Neuronal stem cell (in vitro differentiated cells): ENCODE measurements around the gene PIGR.

Experiments
- DNase-seq: peaks from one replicate; pipeline ENCODE4 v3.0.0-alpha.2; 2013; ENCODE audit warnings: low spot score
- H2AFZ ChIP-seq: one replicate; pipeline ENCODE4 v1.6.1; 2013; ENCODE audit warnings: mild to moderate bottlenecking, low read length, inconsistent platforms
- H2AK5ac ChIP-seq: 2 replicates; pipeline ENCODE4 v1.6.1; 2013; ENCODE audit warnings: low read depth, mild to moderate bottlenecking, inconsistent platforms, low read length, moderate library complexity, mixed read lengths
- H2BK120ac ChIP-seq: 2 replicates; pipeline ENCODE4 v1.6.1; 2013; ENCODE audit warnings: low read depth, mild to moderate bottlenecking, inconsistent platforms, low read length, moderate library complexity, mixed read lengths
- H2BK12ac ChIP-seq: one replicate; pipeline ENCODE4 v1.6.1; 2013; ENCODE audit warnings: low read length, inconsistent platforms
- H2BK15ac ChIP-seq: 2 replicates; pipeline ENCODE4 v1.6.1; 2013; ENCODE audit warnings: mild to moderate bottlenecking, low read length, inconsistent platforms, mixed read lengths
- H2BK5ac ChIP-seq: one replicate; pipeline ENCODE4 v1.6.1; 2013; ENCODE audit warnings: inconsistent platforms, mild to moderate bottlenecking, low read length, moderate library complexity
- H3K14ac ChIP-seq: one replicate; pipeline ENCODE4 v1.6.1; 2013; ENCODE audit warnings: low read length, inconsistent platforms
- H3K18ac ChIP-seq: 2 replicates; pipeline ENCODE4 v1.6.1; 2013; ENCODE audit warnings: low read length, inconsistent platforms
- H3K23ac ChIP-seq: 2 replicates; pipeline ENCODE4 v1.6.1; 2013; ENCODE audit warnings: low read depth, mild to moderate bottlenecking, mixed read lengths, low read length, inconsistent platforms; ENCODE audit not compliant: poor library complexity
- H3K27ac ChIP-seq: replicated peaks from 3 replicates; pipeline ENCODE4 v1.5.1; 2013; ENCODE audit warnings: low read length, inconsistent platforms
- H3K27me3 ChIP-seq, 3 experiments: 2 replicates each; pipeline ENCODE4 v1.6.1; 2013; ENCODE audit warnings: low read length in 3 of 3, mild to moderate bottlenecking in 2 of 3, inconsistent platforms in 1 of 3, low read depth in 1 of 3, mixed read lengths in 1 of 3, moderate library complexity in 1 of 3; ENCODE audit not compliant: control insufficient read depth in 3 of 3, insufficient read depth in 3 of 3
- H3K36me3 ChIP-seq, 2 donors: replicated peaks in 1 of 2; 2 replicates each; pipeline ENCODE4 v1.6.1; 2013; ENCODE audit warnings: low read length in 2 of 2; ENCODE audit not compliant: control insufficient read depth in 2 of 2, insufficient read depth in 2 of 2
- H3K4ac ChIP-seq: 2 replicates; pipeline ENCODE4 v1.6.1; 2013; ENCODE audit warnings: inconsistent platforms, mild to moderate bottlenecking, low read length, moderate library complexity
- H3K4me1 ChIP-seq, 2 donors: 1 replicate in 1 of 2; 2 replicates in 1 of 2; pipeline ENCODE4 v1.6.1; 2013; ENCODE audit warnings: low read length in 2 of 2, low read depth in 1 of 2; ENCODE audit not compliant: control insufficient read depth in 2 of 2, insufficient read depth in 1 of 2
- H3K4me2 ChIP-seq: one replicate; pipeline ENCODE4 v1.6.1; 2013; ENCODE audit warnings: mild to moderate bottlenecking, low read length, inconsistent platforms; ENCODE audit not compliant: insufficient read depth, poor library complexity, severe bottlenecking
- H3K4me3 ChIP-seq, 2 donors: 2 replicates each; pipeline ENCODE4 v1.5.1; 2013; ENCODE audit warnings: low read length in 2 of 2, mild to moderate bottlenecking in 2 of 2, inconsistent platforms in 1 of 2, moderate library complexity in 1 of 2
- H3K79me1 ChIP-seq: one replicate; pipeline ENCODE4 v1.6.1; 2013; ENCODE audit warnings: low read depth, mild to moderate bottlenecking, inconsistent platforms, low read length, moderate library complexity
- H3K9ac ChIP-seq: one replicate; pipeline ENCODE4 v1.6.1; 2013; ENCODE audit warnings: mild to moderate bottlenecking, low read depth, low read length, inconsistent platforms; ENCODE audit not compliant: poor library complexity
- H3K9me3 ChIP-seq, 2 donors: replicated peaks in 1 of 2; 2 replicates each; pipeline versions ENCODE3 to v1.6.1; 2013; ENCODE audit warnings: low read length in 2 of 2, mild to moderate bottlenecking in 2 of 2, inconsistent platforms in 1 of 2, low read depth in 1 of 2, mixed read lengths in 1 of 2, moderate library complexity in 1 of 2; ENCODE audit not compliant: control insufficient read depth in 2 of 2, insufficient read depth in 1 of 2
- H4K8ac ChIP-seq: one replicate; pipeline ENCODE4 v1.6.1; 2013; ENCODE audit warnings: low read depth, mild to moderate bottlenecking, inconsistent platforms, low read length, moderate library complexity
- H4K91ac ChIP-seq: one replicate; pipeline ENCODE4 v1.6.1; 2013; ENCODE audit warnings: low read length, low read depth, mild to moderate bottlenecking, inconsistent platforms; ENCODE audit not compliant: poor library complexity
- WGBS, 2 donors: extraction: QIAGEN DNeasy Blood & Tissue Kit; methylation state at CpG; one replicate each; pipeline ENCODE4 v1.1.7; 2013; ENCODE audit warnings: missing lambda C conversion rate in 2 of 2, mixed read lengths in 1 of 2; ENCODE audit not compliant: insufficient read length in 2 of 2, insufficient replicate concordance in 1 of 2; ENCODE audit errors: extremely low coverage in 2 of 2; 5-methylcytosine and 5-hydroxymethylcytosine counted together

Gene PIGR

DNA sequence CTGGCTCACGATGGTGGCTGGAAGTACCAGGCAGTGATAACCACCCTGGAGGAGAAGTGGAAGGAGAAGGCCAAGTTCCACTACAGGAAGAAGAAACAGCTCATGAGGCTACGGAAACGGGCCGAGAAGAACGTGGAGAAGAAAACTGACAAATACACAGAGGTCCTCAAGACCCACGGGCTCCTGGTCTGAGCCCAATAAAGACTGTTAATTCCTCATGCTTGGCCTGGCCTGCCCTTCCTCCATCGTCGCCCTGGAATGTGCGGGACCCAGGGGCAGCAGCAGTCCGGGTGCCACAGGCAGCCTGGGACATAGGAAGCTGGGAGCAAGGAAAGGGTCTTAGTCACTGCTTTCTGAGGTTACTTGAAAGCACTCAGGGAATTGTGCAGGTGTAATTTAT is 38.2 kb downstream of the PIGR start:
- H3K9me3 ChIP-seq, result no peaks in the 10 kb centered on the region
- H3K27ac ChIP-seq, result no peak overlapping the region
- DNase-seq, result no peak
- H2AFZ ChIP-seq, result no peak overlapping the region
- peaks cover 5 to 57% (median 35%) of the 10 kb centered on the region in 3 experiments for H3K27me3 ChIP-seq
- H3K79me1 ChIP-seq, result no peaks in the 10 kb centered on the region
- no peak overlapping the region for H4K8ac ChIP-seq
- no peak overlapping the region for H3K18ac ChIP-seq
- no peaks in the 10 kb centered on the region for H3K36me3 ChIP-seq
- no peak overlapping the region for H3K4me2 ChIP-seq
- no peak overlapping the region for H4K91ac ChIP-seq
- no peak overlapping the region for H2BK5ac ChIP-seq
- H3K4me3 ChIP-seq, result no peak overlapping the region
- WGBS, 2 donors, result no CpG with 5 or more reads among the region's 10 CpGs
- no peak overlapping the region for H3K9ac ChIP-seq
- no peak overlapping the region for H3K23ac ChIP-seq
- H2AK5ac ChIP-seq, result no peak overlapping the region
- H3K14ac ChIP-seq, result no peak overlapping the region
- H2BK120ac ChIP-seq, result no peak overlapping the region
- H2BK12ac ChIP-seq, result no peak overlapping the region
- H2BK15ac ChIP-seq, result no peak overlapping the region
- peaks cover 0 to 5% of the 10 kb centered on the region in 2 donors for H3K4me1 ChIP-seq
- no peak overlapping the region for H3K4ac ChIP-seq

DNA sequence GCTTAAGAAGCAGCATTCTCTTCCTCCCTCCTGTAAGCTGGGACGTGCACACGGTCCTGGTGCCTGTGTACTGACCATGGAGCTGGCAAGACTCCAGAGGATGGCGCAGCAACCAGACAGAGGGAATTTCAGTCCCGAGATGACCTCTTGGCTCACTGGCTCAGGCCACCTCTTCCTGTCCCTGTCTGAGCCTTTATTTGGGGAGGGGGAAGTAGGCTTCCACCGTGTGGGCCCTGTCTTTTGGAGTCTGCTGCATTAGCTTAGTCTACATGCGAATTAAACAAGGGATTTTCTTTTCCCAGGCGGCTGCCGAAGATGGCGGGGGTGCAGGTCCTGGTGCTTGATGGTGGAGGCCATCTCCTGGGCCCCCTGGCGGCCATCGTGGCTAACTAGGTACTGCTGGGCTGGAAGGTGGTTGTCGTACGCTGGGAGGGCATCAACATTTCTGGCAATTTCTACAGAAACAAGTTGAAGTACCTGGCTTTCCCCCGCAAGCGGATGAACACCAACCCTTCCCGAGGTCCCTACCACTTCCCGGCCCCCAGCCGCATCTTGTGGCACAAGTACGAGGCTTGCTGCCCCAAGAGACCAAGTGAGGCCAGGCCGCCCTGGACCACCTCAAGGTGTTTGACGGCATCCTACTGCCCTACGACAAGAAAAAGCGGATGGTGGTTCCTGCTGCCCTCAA is 38.8 kb downstream of the PIGR start:
- WGBS, 2 donors, result no CpG with 5 or more reads among the region's 23 CpGs
- peaks cover 5 to 56% (median 33%) of the 10 kb centered on the region in 3 experiments for H3K27me3 ChIP-seq
- no peak overlapping the region for H2BK12ac ChIP-seq
- no peak overlapping the region for H3K4ac ChIP-seq
- no peaks in the 10 kb centered on the region for H3K9me3 ChIP-seq
- no peak overlapping the region for H3K9ac ChIP-seq
- H3K4me2 ChIP-seq, result no peak overlapping the region
- no peak overlapping the region for H3K23ac ChIP-seq
- no peak overlapping the region for H4K8ac ChIP-seq
- H3K36me3 ChIP-seq, result no peaks in the 10 kb centered on the region
- H3K14ac ChIP-seq, result peak overlapping the region; percentile 56
- no peak overlapping the region for H2BK5ac ChIP-seq
- H3K27ac ChIP-seq, result no peak overlapping the region
- no peaks in the 10 kb centered on the region for H3K79me1 ChIP-seq
- no peak overlapping the region for H2AFZ ChIP-seq
- H3K18ac ChIP-seq, result no peak overlapping the region
- no peak overlapping the region for H2BK15ac ChIP-seq
- peaks cover 0 to 5% of the 10 kb centered on the region in 2 donors for H3K4me1 ChIP-seq
- no peak overlapping the region for H3K4me3 ChIP-seq
- peak; percentile 37 for DNase-seq
- H4K91ac ChIP-seq, result no peak overlapping the region
- H2AK5ac ChIP-seq, result no peak overlapping the region
- no peak overlapping the region for H2BK120ac ChIP-seq

- Histone ChIP-seq H3K79me1 (no peaks in the 10 kb centered on the region), H3K4me2 (no peak overlapping the region), H2BK12ac (no peak overlapping the region), H3K36me3 (no peaks in the 10 kb centered on the region), H3K23ac (no peak overlapping the region), H3K4me1 (peaks cover 0 to 5% of the 10 kb centered on the region in 2 donors), H3K4me3 (no peak overlapping the region), H2AFZ (no peak overlapping the region), H3K9ac (no peak overlapping the region), H3K4ac (no peak overlapping the region), H4K91ac (no peak overlapping the region), H3K18ac (no peak overlapping the region), H3K9me3 (no peaks in the 10 kb centered on the region), H3K14ac (no peak overlapping the region), H3K27ac (no peak overlapping the region), H2BK15ac (no peak overlapping the region), H4K8ac (no peak overlapping the region), H2BK120ac (no peak overlapping the region), H2BK5ac (no peak overlapping the region), H3K27me3 (peaks cover 5 to 44% (median 28%) of the 10 kb centered on the region in 3 experiments), H2AK5ac (no peak overlapping the region)
- no peak for DNase-seq
- WGBS, 2 donors, result no CpG with 5 or more reads among the region's 4 CpGs
Observed at GRCh38 chr1:206905295-206906164, 40.7 kb downstream of the PIGR start.
